ENCODE data around the gene PFKFB3. TPM values are rescaled to one million over a fixed set of nuclear protein-coding genes. Genes with fewer than 3 reads are reported as not detected.
A peak's percentile ranks its signal among the peaks of the same experiment; 100 is the strongest.

The PFKFB3 gene
- total RNA-seq, 1 experiment from 2014 or later, result 36.8 TPM

GRCh38 chr10:6234371-6234770 lies 31.6 kb downstream of the PFKFB3 start:
- Histone ChIP-seq H3K23me2 (ENCODE audit: insufficient read length, low read depth, low read length, poor library complexity, severe bottlenecking) (peaks cover 3% of the 10 kb centered on the region), H3K27me3 (ENCODE audit: insufficient read depth, low read length) (no peaks in the 10 kb centered on the region), H2AFZ (ENCODE audit: low read length) (no peak overlapping the region), H2BK15ac (ENCODE audit: low read depth, low read length) (no peak overlapping the region), H3K4ac (ENCODE audit: low read depth, low read length) (no peak overlapping the region), H3K23ac (ENCODE audit: insufficient read length, low read depth, low read length) (no peak overlapping the region), H2BK120ac (ENCODE audit: low read depth, low read length, poor library complexity, severe bottlenecking) (no peak overlapping the region), H3K14ac (ENCODE audit: insufficient read depth, low read length) (no peak overlapping the region), H3K18ac (ENCODE audit: insufficient read length, low read depth, low read length) (no peak overlapping the region), H4K20me1 (ENCODE audit: control insufficient read depth, insufficient read depth, insufficient read length) (peaks cover 2% of the 10 kb centered on the region), H3K9ac (ENCODE audit: extremely low read depth, insufficient read length, low read length) (no peak overlapping the region), H3K27ac (ENCODE audit: insufficient read length, low read depth, low read length) (no peak overlapping the region), H3K4me1 (ENCODE audit: insufficient read depth, low read length) (no peaks in the 10 kb centered on the region), H3K56ac (ENCODE audit: insufficient read length, low read depth, low read length) (no peak overlapping the region), H3K4me2 (ENCODE audit: insufficient read depth, insufficient read length, low read length) (no peak overlapping the region), H2BK5ac (ENCODE audit: insufficient read length, low read length) (no peak overlapping the region), H3T11ph (ENCODE audit: low read length) (no peak overlapping the region), H2BK20ac (ENCODE audit: low read depth, low read length, poor library complexity, severe bottlenecking) (no peak overlapping the region), H4K8ac (replicated peaks; ENCODE audit: insufficient read length, low read depth, low read length) (no peak overlapping the region), H4K5ac (ENCODE audit: insufficient read length, low read depth, low read length) (no peak overlapping the region), H3K9me3 (ENCODE audit: control insufficient read depth, low read depth, low read length) (no peaks in the 10 kb centered on the region), H2BK12ac (ENCODE audit: insufficient read length, low read depth, low read length) (no peak overlapping the region), H4K91ac (ENCODE audit: insufficient read length, low read depth, low read length) (no peak overlapping the region), H3K79me2 (ENCODE audit: insufficient read depth, low read length) (no peaks in the 10 kb centered on the region), H3K79me1 (ENCODE audit: insufficient read depth, low read depth, low read length, poor library complexity, severe bottlenecking) (peaks cover 3% of the 10 kb centered on the region), H2AK5ac (ENCODE audit: insufficient read length, low read length) (no peak overlapping the region)
- no CpG with 5 or more reads among the region's 13 CpGs for WGBS (ENCODE audit: extremely low coverage, insufficient read length, low lambda C conversion rate)
- Mint-ChIP-seq H3K4me1 (no peaks in the 10 kb centered on the region; a peak in 1 of 4 replicates), H3K9me3 (no peaks in the 10 kb centered on the region), H3K36me3 (ENCODE audit: insufficient read depth in 1 of 3, low read depth in 3 of 3) (peaks cover 28 to 66% (median 57%) of the 10 kb centered on the region in 3 experiments; a peak in 6 of 7 replicates), H3K4me3 (no peak overlapping the region), H3K27ac (peak overlapping the region; percentile 15 to 87 (median 81); a peak in 5 of 7 replicates), H3K27me3 (ENCODE audit: low read depth) (no peaks in the 10 kb centered on the region)
- TF ChIP-seq CTCF (conservative IDR thresholded peaks at IDR 0.05), result no peak
- no peak for DNase-seq

Data from H9 (cell line).